SU-DHL-6 (cell line): ENCODE data around the gene GTF2H1.

Source experiments
- CTCF ChIP-seq: fragments of 200-600 bp; sonication (generic); IDR thresholded peaks from one replicate; pipeline ENCODE4 v1.5.1; 2017; ENCODE audit warnings: antibody characterized with exemption, mild to moderate bottlenecking, low read length, moderate library complexity; ENCODE audit not compliant: insufficient read depth, poor library complexity, severe bottlenecking
- EZH2phosphoT487 ChIP-seq: fragments of 200-600 bp; sonication (generic), shearing (Covaris generic); conservative IDR thresholded peaks from 2 replicates; pipeline ENCODE4 v1.6.1; 2018; ENCODE audit warnings: mild to moderate bottlenecking, antibody characterized with exemption, low read length, moderate library complexity, mixed read lengths

GRCh38 chr11:18312663-18313420 is 9.5 kb upstream of the GTF2H1 start:
- no peak for TF ChIP-seq CTCF
- no peak for TF ChIP-seq EZH2phosphoT487
